ENCODE measurements around the gene SMC1B.
"Not testable (repeated sequence)": the region's sequence is repeated elsewhere in the genome, so short reads cannot be mapped to it uniquely, and the experiment has no call there.

SMC1B gene

GRCh38 chr22:45422237-45422983, 9.0 kb upstream of the SMC1B start:
- DNase-seq, result no peak

- DNase-seq, result no peak
Measured at GRCh38 chr22:45421349-45422055, 8.1 kb upstream of the SMC1B start.

- no peak for DNase-seq
Measured at GRCh38 chr22:45420539-45420938, 7.1 kb upstream of the SMC1B start.

DNA sequence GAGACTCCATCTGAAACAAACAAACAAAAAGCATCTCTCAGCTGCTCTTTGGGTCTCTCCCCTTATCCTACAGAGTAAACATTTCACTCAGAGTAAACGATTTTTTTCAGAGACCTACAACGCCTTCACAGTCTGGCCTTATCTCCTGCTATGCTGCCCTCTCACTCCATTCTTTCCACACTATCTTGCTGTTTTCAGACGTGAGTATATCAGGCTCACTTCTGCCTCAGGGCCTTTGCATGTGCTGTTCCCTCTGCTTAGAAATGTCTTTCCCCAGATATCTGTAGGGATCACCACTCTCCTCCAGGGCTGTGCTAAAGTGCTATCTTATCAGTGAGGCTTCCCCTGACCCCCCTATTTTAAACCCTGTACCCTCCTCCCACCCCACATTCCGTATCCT, 6.6 kb upstream of the SMC1B start:
- no peak for DNase-seq

DNA sequence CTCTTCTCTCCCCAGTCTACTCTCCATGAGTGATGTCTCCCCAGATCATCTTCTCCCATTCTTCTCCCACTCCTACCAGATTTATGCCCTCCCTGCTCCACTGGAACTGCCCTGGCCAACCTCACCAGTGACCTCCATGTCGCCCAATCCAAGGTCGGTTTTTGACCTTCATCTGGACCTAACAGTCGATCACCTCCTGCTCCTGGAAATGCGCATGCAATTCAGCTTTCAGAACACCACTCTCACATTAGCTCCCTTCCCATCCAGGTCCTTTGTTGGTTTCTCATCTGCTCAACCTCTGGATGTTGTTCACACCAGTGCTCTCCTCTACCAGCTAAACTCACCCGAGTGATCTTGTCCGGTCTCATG, 5.4 kb upstream of the SMC1B start:
- no peak for DNase-seq

DNA sequence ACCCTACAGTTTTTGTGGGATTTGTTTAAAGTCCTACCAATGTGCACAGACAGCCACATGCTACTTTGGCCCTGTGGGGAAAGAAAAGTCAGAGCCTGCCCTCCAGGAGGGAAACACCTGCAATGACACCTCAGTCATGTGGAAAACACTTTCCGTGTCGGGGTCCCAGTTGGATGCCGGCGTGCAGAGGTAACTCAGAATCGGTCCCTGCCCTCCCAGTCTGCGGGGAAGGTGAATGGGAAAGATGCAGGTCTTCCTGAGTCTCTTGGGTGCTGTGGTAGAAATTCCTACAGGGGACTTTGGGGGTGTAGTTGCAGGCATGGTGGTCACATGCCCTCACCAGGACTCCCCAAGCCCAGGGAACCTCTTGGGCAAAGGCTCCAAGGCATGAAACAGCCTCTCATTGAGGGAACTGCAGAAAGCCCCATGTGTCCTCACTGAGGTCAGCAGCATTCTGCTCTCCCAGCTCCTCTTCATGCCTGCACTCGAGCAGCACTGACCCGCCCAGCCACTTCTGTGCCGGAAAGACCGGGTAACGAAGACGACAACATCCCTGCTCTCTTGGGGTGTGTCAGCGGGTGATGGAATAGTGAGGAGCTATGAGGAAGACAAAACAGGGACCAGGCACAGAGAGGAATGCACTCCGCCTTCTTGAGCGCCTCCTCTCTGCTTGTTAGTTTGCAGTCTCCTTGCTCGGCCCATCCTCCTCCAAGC, 4.8 kb upstream of the SMC1B start:
- no peak for DNase-seq

DNA sequence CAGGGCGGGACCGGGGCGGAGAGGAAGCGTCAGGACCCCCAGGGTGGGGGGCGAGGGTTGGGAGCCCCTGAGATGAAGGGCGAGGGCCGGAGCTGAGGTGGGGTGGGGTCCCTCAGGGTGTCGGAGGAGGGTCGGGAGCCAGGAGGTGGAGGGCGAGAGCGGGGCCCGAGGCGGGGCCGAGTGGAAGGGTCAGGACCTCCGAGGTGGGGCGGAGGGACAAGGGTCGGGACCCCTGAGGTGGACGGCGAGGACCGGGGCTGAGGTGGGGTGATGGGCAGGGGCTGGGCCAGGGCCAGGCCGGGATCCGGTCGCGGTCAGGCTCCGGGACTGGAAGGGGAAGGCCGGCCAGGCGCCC, 409 bp downstream of the SMC1B start:
- no peak for DNase-seq

GRCh38 chr22:45407793-45408192, 5.6 kb downstream of the SMC1B start:
- DNase-seq, result no peak

DNA sequence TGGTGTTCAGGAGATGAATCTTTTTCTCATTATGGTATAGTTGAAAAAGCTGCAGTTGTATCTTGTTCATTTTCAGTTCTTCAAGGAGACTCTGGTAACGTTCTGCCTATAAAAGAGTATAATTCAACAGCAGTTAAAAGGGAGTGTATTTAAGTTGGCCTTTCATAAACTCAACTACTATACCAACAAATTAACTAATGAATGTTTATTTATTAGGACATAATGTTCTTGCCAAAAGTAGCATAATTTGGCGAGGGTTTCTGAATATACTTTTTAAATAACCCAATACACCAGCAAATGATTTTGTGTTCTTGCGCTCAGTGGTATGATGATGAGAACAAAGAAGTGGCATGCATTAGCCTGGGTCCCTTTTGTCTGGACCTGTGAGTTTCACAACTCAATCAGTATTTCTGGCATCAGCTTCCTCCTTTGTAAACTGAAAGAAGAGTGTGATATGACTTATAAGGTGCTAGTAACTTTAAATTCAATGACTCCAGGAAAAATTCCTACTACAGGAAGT, 10.9 kb downstream of the SMC1B start:
- DNase-seq, result no peak

- no peak for DNase-seq
Measured at GRCh38 chr22:45399712-45400445, 13.5 kb downstream of the SMC1B start.

DNA sequence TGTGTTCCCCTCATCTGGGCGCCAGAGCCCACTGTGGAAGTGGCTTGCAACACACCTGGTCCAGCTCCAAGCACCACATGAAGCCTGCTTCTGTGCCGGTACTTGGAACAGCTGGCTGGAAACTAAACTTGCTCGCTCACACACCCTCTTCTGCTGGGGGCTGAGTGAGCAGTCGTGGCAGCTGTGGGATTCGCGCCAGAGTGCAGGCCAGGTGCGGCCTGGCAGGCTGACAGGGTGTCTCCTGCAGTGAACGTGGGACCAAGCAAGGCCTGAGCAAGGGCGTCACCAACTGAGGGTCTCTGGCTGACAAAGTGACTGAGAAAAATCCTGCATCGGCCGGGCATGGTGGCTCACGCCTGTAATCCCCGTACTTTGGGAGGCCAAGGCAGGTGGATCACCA, 15.2 kb downstream of the SMC1B start:
- DNase-seq, result no peak

- no peak for DNase-seq
Measured at GRCh38 chr22:45397806-45398205, 15.6 kb downstream of the SMC1B start.

DNA sequence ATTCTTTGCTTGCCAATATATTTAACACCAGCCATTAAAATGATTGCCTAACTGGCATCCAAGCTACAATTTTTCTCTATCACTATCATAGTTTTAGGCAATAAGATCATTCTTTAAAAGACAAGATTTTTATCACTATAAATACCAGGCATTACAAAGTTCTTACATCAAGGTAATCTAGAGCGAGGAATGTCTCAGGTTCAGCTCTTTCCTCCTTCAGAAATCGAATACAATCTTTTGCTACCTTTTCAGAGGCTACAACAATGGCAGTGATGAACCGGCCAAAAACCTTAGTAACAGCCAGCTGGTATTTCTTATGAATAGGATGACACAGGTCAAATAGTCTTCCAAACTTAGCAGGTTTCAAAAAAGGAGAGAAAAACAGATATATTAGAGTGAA, 23.9 kb downstream of the SMC1B start:
- no peak for DNase-seq

DNA sequence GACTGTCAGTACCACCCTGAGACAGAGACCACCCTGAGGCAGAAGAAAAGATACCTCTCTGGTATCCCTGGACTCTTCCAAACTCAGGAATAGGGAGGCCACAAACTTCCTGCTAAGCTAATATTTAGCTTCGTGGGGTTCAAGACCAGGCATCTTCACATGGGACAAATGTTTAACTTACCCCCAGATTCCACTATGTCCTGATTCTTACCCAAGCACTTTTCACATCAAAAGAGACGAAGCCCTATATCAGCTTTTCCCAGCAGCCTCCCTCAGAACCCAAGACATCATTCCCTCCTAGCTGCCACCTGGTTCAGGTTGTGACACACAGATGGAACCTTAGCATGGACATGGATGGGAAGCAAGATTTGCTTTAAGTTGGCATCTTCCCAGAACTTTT, 32.1 kb downstream of the SMC1B start:
- DNase-seq, result no peak

- no peak for DNase-seq
Measured at GRCh38 chr22:45376703-45377102, 36.7 kb downstream of the SMC1B start.

GRCh38 chr22:45376009-45376408, 37.4 kb downstream of the SMC1B start:
- DNase-seq, result no peak

DNA sequence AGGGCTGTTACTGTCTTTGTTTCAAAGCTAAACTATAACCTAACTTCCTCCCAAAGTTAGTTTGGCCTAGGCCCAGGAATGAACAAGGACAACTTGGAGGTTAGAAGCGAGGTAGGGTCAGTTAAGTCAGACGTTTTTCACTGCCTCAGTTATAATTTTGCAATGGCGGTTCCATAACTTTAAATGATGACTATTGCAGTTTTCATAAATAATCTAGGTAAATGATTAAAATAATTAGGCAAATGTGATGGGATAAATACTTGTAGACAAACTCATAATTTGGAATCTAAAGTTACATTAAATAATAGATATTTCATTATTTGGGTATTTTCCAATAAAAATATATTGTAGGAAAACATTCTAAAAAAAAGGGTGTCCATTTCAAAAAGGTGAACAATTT, 39.8 kb downstream of the SMC1B start:
- DNase-seq, result not testable (repeated sequence)

DNA sequence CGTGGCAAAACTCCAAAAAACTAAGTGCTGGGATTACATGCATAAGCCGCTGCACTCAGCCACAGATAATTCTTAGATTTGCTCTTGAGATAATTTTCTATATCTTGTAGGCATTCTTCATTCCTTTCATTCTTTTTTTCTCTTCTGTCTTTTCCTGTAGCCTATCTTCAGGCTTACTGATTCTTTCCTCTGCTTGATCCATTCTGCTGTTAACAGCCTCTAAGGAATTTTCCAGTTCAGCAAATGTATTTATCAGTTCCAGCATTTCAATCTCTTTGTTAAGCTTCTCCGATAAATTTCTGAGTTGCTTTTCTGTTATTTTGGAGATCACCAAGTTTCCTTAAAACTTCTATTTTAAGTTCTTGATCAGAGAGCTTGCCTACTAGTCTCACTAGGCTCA, 46.7 kb downstream of the SMC1B start:
- DNase-seq, result no peak

DNA sequence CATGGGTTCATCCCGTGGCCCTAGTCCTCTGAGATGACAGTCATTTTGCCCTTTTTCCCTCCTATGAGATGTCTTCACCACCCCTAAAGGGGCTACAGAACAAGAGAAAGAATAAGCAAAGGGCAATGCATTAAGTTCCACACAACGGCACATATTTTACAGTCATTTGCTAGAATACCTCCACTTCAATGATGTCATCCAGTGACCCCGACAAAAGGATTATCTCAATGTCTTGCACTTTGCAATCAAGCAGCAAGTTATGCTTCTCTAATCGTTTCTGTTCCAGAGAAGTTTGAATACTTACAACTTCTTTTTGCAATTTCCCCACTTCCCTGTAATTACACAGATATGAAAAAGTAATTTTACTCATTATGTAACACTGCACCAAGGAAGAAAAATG, 53.8 kb downstream of the SMC1B start:
- no peak for DNase-seq

DNA sequence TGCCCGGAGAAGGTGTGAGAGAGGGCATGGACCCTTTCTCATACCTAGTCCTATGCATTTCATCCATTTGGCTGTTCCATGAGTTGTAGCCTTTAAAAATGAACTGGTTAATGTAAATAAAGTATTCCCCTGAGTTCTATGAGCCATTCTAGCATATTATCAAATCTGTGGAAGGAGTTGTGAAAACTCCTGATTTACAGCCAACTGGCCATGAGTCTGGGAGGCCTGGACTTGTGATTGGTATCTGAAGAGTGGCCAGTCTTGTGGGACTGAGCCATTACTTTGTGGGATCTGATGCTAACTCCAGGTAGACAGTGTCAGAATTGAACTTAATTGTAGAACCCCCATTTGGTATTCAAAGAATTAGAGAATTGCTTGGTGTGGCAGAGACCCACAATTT, 55.3 kb downstream of the SMC1B start:
- DNase-seq, result no peak

- no peak for DNase-seq
Measured at GRCh38 chr22:45357490-45357889, 55.9 kb downstream of the SMC1B start.

DNA sequence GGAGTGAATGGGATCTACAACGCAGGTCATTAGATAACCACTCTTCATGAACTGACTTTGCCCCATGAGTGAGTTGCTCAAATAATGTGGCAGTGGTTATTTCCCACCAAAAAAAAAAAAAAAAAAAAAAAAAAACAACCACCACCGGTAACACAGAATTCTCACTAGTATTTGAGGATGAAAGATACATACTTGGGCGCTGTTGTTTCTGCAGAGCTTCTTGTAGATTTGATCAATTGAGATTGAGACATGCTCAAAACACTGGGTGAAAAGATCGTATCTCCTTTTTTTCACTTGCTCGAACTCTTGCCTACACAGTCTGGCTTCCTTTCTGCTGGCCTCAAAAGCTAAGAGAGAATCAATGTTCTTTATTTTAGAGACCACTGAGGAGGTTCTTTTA, 59.6 kb downstream of the SMC1B start:
- no peak for DNase-seq

All from nucleus accumbens (tissue), 56 donors.